ENCODE results near the gene TOM1L2.
A peak's percentile ranks its signal among the peaks of the same experiment; 100 is the strongest.

Gene TOM1L2

GRCh38 chr17:17951524-17951923 lies 20.7 kb downstream of the TOM1L2 start:
- Histone ChIP-seq H3K4me3 (ENCODE audit: low read length) (no peak overlapping the region), H3K27me3 (replicated peaks; ENCODE audit: control insufficient read depth, insufficient read depth, low read length) (no peaks in the 10 kb centered on the region), H3K4me1 (ENCODE audit: control insufficient read depth, insufficient read depth, low read length) (peaks cover 24% of the 10 kb centered on the region), H3K9me3 (ENCODE audit: control insufficient read depth, low read length) (no peaks in the 10 kb centered on the region), H3K9ac (ENCODE audit: low read length) (no peak overlapping the region), H3K36me3 (ENCODE audit: control insufficient read depth, insufficient read depth, low read length, severe bottlenecking) (peaks cover 5% of the 10 kb centered on the region)
- DNase-seq (ENCODE audit: low read depth): no peak

- Histone ChIP-seq H3K36me3 (ENCODE audit: control insufficient read depth, insufficient read depth, low read length, severe bottlenecking) (peaks cover 5% of the 10 kb centered on the region), H3K9me3 (ENCODE audit: control insufficient read depth, low read length) (no peaks in the 10 kb centered on the region), H3K4me3 (ENCODE audit: low read length) (no peak overlapping the region), H3K9ac (ENCODE audit: low read length) (no peak overlapping the region), H3K27me3 (replicated peaks; ENCODE audit: control insufficient read depth, insufficient read depth, low read length) (no peaks in the 10 kb centered on the region), H3K4me1 (ENCODE audit: control insufficient read depth, insufficient read depth, low read length) (peaks cover 24% of the 10 kb centered on the region)
- DNase-seq (ENCODE audit: low read depth): no peak
These were observed 21.4 kb downstream of the TOM1L2 start for GRCh38 chr17:17950806-17951205.

- no peak for DNase-seq (ENCODE audit: low read depth)
These were observed 21.9 kb downstream of the TOM1L2 start for GRCh38 chr17:17950347-17950746.

GRCh38 chr17:17947966-17948365 lies 24.2 kb downstream of the TOM1L2 start:
- DNase-seq (ENCODE audit: low read depth): peak; percentile 52
- Histone ChIP-seq H3K9me3 (ENCODE audit: control insufficient read depth, low read length) (no peaks in the 10 kb centered on the region), H3K36me3 (ENCODE audit: control insufficient read depth, insufficient read depth, low read length, severe bottlenecking) (no peaks in the 10 kb centered on the region), H3K4me1 (ENCODE audit: control insufficient read depth, insufficient read depth, low read length) (peaks cover 33% of the 10 kb centered on the region), H3K4me3 (ENCODE audit: low read length) (no peak overlapping the region), H3K9ac (ENCODE audit: low read length) (no peak overlapping the region), H3K27me3 (replicated peaks; ENCODE audit: control insufficient read depth, insufficient read depth, low read length) (no peaks in the 10 kb centered on the region)

More at GRCh38 chr17:17950347-17950746, 21.9 kb downstream of the TOM1L2 start:
- Histone ChIP-seq H3K36me3 (ENCODE audit: control insufficient read depth, insufficient read depth, low read length, severe bottlenecking) (peaks cover 5% of the 10 kb centered on the region), H3K4me1 (ENCODE audit: control insufficient read depth, insufficient read depth, low read length) (peaks cover 24% of the 10 kb centered on the region), H3K4me3 (ENCODE audit: low read length) (no peak overlapping the region), H3K27me3 (replicated peaks; ENCODE audit: control insufficient read depth, insufficient read depth, low read length) (no peaks in the 10 kb centered on the region), H3K9me3 (ENCODE audit: control insufficient read depth, low read length) (no peaks in the 10 kb centered on the region), H3K9ac (ENCODE audit: low read length) (no peak overlapping the region)

GRCh38 chr17:17947309-17947708 lies 24.9 kb downstream of the TOM1L2 start:
- Histone ChIP-seq H3K4me3 (ENCODE audit: low read length) (no peak overlapping the region), H3K9me3 (ENCODE audit: control insufficient read depth, low read length) (no peaks in the 10 kb centered on the region), H3K4me1 (ENCODE audit: control insufficient read depth, insufficient read depth, low read length) (peaks cover 40% of the 10 kb centered on the region), H3K27me3 (replicated peaks; ENCODE audit: control insufficient read depth, insufficient read depth, low read length) (no peaks in the 10 kb centered on the region), H3K36me3 (ENCODE audit: control insufficient read depth, insufficient read depth, low read length, severe bottlenecking) (no peaks in the 10 kb centered on the region), H3K9ac (ENCODE audit: low read length) (no peak overlapping the region)
- DNase-seq (ENCODE audit: low read depth): no peak

- no peaks in the 10 kb centered on the region for H3K9me3 ChIP-seq (ENCODE audit: control insufficient read depth, low read length)
- no peaks in the 10 kb centered on the region for H3K27me3 ChIP-seq (replicated peaks; ENCODE audit: control insufficient read depth, insufficient read depth, low read length)
- no peak overlapping the region for H3K4me3 ChIP-seq (ENCODE audit: low read length)
- H3K36me3 ChIP-seq (ENCODE audit: control insufficient read depth, insufficient read depth, low read length, severe bottlenecking): no peaks in the 10 kb centered on the region
- DNase-seq (ENCODE audit: low read depth): no peak
- H3K4me1 ChIP-seq (ENCODE audit: control insufficient read depth, insufficient read depth, low read length): peaks cover 39% of the 10 kb centered on the region
- no peak overlapping the region for H3K9ac ChIP-seq (ENCODE audit: low read length)
These were observed 26.1 kb downstream of the TOM1L2 start for GRCh38 chr17:17946093-17946492.

GRCh38 chr17:17944743-17945142 lies 27.5 kb downstream of the TOM1L2 start:
- H3K4me1 ChIP-seq (ENCODE audit: control insufficient read depth, insufficient read depth, low read length): peaks cover 47% of the 10 kb centered on the region
- no peak overlapping the region for H3K9ac ChIP-seq (ENCODE audit: low read length)
- H3K9me3 ChIP-seq (ENCODE audit: control insufficient read depth, low read length): no peaks in the 10 kb centered on the region
- DNase-seq (ENCODE audit: low read depth): no peak
- no peaks in the 10 kb centered on the region for H3K27me3 ChIP-seq (replicated peaks; ENCODE audit: control insufficient read depth, insufficient read depth, low read length)
- H3K36me3 ChIP-seq (ENCODE audit: control insufficient read depth, insufficient read depth, low read length, severe bottlenecking): no peaks in the 10 kb centered on the region
- no peak overlapping the region for H3K4me3 ChIP-seq (ENCODE audit: low read length)

GRCh38 chr17:17944242-17944641 lies 28.0 kb downstream of the TOM1L2 start:
- no peaks in the 10 kb centered on the region for H3K9me3 ChIP-seq (ENCODE audit: control insufficient read depth, low read length)
- no peak overlapping the region for H3K9ac ChIP-seq (ENCODE audit: low read length)
- H3K4me3 ChIP-seq (ENCODE audit: low read length): no peak overlapping the region
- no peaks in the 10 kb centered on the region for H3K27me3 ChIP-seq (replicated peaks; ENCODE audit: control insufficient read depth, insufficient read depth, low read length)
- peaks cover 47% of the 10 kb centered on the region for H3K4me1 ChIP-seq (ENCODE audit: control insufficient read depth, insufficient read depth, low read length)
- no peak for DNase-seq (ENCODE audit: low read depth)
- no peaks in the 10 kb centered on the region for H3K36me3 ChIP-seq (ENCODE audit: control insufficient read depth, insufficient read depth, low read length, severe bottlenecking)

- Histone ChIP-seq H3K9me3 (ENCODE audit: control insufficient read depth, low read length) (no peaks in the 10 kb centered on the region), H3K36me3 (ENCODE audit: control insufficient read depth, insufficient read depth, low read length, severe bottlenecking) (no peaks in the 10 kb centered on the region), H3K4me1 (ENCODE audit: control insufficient read depth, insufficient read depth, low read length) (peaks cover 47% of the 10 kb centered on the region), H3K27me3 (replicated peaks; ENCODE audit: control insufficient read depth, insufficient read depth, low read length) (no peaks in the 10 kb centered on the region), H3K9ac (ENCODE audit: low read length) (peak overlapping the region; percentile 40), H3K4me3 (ENCODE audit: low read length) (peak overlapping the region; percentile 52)
- DNase-seq (ENCODE audit: low read depth): no peak
These were observed 28.8 kb downstream of the TOM1L2 start for GRCh38 chr17:17943281-17943984.

- Histone ChIP-seq H3K27me3 (replicated peaks; ENCODE audit: control insufficient read depth, insufficient read depth, low read length) (no peaks in the 10 kb centered on the region), H3K4me3 (ENCODE audit: low read length) (peak overlapping the region; percentile 52), H3K9ac (ENCODE audit: low read length) (peak overlapping the region; percentile 40), H3K36me3 (ENCODE audit: control insufficient read depth, insufficient read depth, low read length, severe bottlenecking) (no peaks in the 10 kb centered on the region), H3K4me1 (ENCODE audit: control insufficient read depth, insufficient read depth, low read length) (peaks cover 48% of the 10 kb centered on the region), H3K9me3 (ENCODE audit: control insufficient read depth, low read length) (no peaks in the 10 kb centered on the region)
- peak; percentile 66 for DNase-seq (ENCODE audit: low read depth)
These were observed 29.4 kb downstream of the TOM1L2 start for GRCh38 chr17:17942846-17943245.

GRCh38 chr17:17941015-17941414 lies 31.2 kb downstream of the TOM1L2 start:
- no peaks in the 10 kb centered on the region for H3K36me3 ChIP-seq (ENCODE audit: control insufficient read depth, insufficient read depth, low read length, severe bottlenecking)
- no peak overlapping the region for H3K9ac ChIP-seq (ENCODE audit: low read length)
- H3K9me3 ChIP-seq (ENCODE audit: control insufficient read depth, low read length): no peaks in the 10 kb centered on the region
- no peak overlapping the region for H3K4me3 ChIP-seq (ENCODE audit: low read length)
- no peak for DNase-seq (ENCODE audit: low read depth)
- peaks cover 59% of the 10 kb centered on the region for H3K4me1 ChIP-seq (ENCODE audit: control insufficient read depth, insufficient read depth, low read length)
- no peaks in the 10 kb centered on the region for H3K27me3 ChIP-seq (replicated peaks; ENCODE audit: control insufficient read depth, insufficient read depth, low read length)

- peaks cover 62% of the 10 kb centered on the region for H3K4me1 ChIP-seq (ENCODE audit: control insufficient read depth, insufficient read depth, low read length)
- no peaks in the 10 kb centered on the region for H3K27me3 ChIP-seq (replicated peaks; ENCODE audit: control insufficient read depth, insufficient read depth, low read length)
- H3K36me3 ChIP-seq (ENCODE audit: control insufficient read depth, insufficient read depth, low read length, severe bottlenecking): no peaks in the 10 kb centered on the region
- H3K9me3 ChIP-seq (ENCODE audit: control insufficient read depth, low read length): no peaks in the 10 kb centered on the region
- peak overlapping the region; percentile 7 for H3K9ac ChIP-seq (ENCODE audit: low read length)
- DNase-seq (ENCODE audit: low read depth): peak; percentile 74
- no peak overlapping the region for H3K4me3 ChIP-seq (ENCODE audit: low read length)
These were observed 31.7 kb downstream of the TOM1L2 start for GRCh38 chr17:17940441-17940911.

All from adipocyte (in vitro differentiated cells).